ENCODE data around the gene RRAS2. TPM values are rescaled to one million over a fixed set of nuclear protein-coding genes. Genes with fewer than 3 reads are reported as not detected.
"Not testable (repeated sequence)": the region's sequence is repeated elsewhere in the genome, so short reads cannot be mapped to it uniquely, and the experiment has no call there.

The RRAS2 gene
- total RNA-seq, 2 experiments from 2014 or later, result 97.3 to 98.1 TPM

DNA sequence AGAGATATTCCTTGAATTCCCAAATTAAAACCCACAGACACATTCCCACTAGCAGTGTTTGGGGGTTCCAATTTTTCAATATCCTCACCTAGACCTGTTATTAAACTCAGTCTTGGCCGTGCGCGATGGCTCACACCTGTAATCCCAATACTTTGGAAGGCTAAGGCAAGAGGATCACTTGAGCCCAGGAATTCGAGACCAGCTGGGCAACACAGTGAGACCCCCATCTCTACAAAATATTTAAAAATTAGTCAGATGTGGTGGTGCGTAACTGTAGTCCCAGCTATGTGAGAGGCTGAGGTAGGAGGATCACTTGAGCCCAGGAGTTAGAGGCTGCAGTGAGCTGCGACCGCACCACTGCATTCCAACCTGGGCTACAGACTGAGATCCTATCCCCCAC lies 53.3 kb downstream of the RRAS2 start:
- no peaks in the 10 kb centered on the region for H3K36me3 Mint-ChIP-seq (ENCODE audit: low read depth)
- H3K27ac Mint-ChIP-seq, result no peak overlapping the region
- no peak overlapping the region for H3K4me3 Mint-ChIP-seq
- DNase-seq (no peak), ATAC-seq (no peak)
- POLR2A ChIA-PET, result no interaction called here
- H3K27me3 Mint-ChIP-seq (ENCODE audit: low read depth), result no peaks in the 10 kb centered on the region
- H3K9me3 Mint-ChIP-seq (ENCODE audit: insufficient read depth), result no peaks in the 10 kb centered on the region
- CTCF ChIA-PET, result interaction anchor here (0.7 to 8.1 kb wide), 4 partner anchors 9 to 149 kb away, joined by 3 to 180 read pairs (median 42); no protein-coding TSS in a partner anchor
- peaks cover 30% of the 10 kb centered on the region for H3K4me1 Mint-ChIP-seq (ENCODE audit: low read depth)

DNA sequence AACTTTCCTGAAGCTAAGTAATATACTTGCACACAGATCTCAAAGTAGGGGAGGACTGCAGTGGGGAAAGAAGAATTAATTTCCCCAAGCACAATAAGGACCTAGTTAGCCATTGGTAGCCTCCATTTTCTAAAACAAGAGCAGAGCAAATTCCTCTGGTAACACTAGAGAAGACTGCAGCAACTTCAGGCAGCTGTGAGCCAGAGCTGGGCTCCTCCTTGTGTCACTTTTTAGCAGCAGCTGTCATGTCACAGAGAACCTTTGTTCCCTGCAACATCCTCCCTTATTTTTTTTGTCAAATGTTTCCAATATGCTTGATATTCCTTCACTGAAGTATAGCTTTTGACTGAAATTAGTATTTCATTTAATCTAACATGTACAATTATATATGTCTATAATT lies 54.4 kb downstream of the RRAS2 start:
- DNase-seq, result no peak
- POLR2A ChIA-PET, result interaction anchor here (0.5 to 1.2 kb wide), 4 partner anchors 15 to 151 kb away, joined by 3 to 4 read pairs (median 4); no protein-coding TSS in a partner anchor

DNA sequence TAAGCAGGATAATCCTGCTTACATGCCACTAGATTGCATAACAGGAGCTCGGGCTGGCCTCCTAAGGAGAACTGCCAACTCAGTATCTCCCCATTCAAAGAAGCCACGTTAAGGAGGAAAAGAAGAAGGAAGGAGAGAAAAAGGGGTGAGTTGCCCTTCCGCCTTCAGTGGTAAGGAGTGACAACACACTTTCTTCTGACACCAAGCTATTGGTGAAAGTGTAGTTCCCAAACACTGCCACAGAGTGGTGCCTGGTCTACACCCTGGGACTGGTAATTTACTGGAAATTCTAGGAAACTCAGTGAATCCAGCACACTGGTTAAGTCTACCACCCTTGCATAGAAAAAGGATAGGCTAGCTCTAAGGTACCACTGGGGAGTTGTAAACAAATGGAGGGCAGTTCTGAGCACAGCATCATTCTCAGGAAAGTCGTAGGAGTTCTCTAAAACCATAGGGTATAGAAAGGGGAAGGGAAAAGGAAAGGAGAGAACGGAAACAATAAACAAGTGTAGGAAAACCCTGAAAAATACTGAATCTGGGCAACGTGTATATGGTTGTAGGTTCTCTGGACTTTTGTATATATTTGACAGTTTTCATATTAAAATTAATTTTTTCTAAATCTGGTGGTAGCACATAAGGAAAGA lies 58.2 kb downstream of the RRAS2 start:
- H3K4me1 Mint-ChIP-seq (ENCODE audit: low read depth), result peaks cover 36% of the 10 kb centered on the region

More for the DNA sequence above, 54.4 kb downstream of the RRAS2 start:
- no peak overlapping the region for H3K27ac Mint-ChIP-seq
- CTCF ChIA-PET, result interaction anchor here (0.7 to 8.1 kb wide), 11 partner anchors 8 to 150 kb away, joined by 3 to 180 read pairs (median 3); no protein-coding TSS in a partner anchor
- H3K4me3 Mint-ChIP-seq, result no peak overlapping the region
- peaks cover 30% of the 10 kb centered on the region for H3K4me1 Mint-ChIP-seq (ENCODE audit: low read depth)
- H3K27me3 Mint-ChIP-seq (ENCODE audit: low read depth), result no peaks in the 10 kb centered on the region
- H3K9me3 Mint-ChIP-seq (ENCODE audit: insufficient read depth), result no peaks in the 10 kb centered on the region
- no peak for ATAC-seq
- H3K36me3 Mint-ChIP-seq (ENCODE audit: low read depth), result no peaks in the 10 kb centered on the region

DNA sequence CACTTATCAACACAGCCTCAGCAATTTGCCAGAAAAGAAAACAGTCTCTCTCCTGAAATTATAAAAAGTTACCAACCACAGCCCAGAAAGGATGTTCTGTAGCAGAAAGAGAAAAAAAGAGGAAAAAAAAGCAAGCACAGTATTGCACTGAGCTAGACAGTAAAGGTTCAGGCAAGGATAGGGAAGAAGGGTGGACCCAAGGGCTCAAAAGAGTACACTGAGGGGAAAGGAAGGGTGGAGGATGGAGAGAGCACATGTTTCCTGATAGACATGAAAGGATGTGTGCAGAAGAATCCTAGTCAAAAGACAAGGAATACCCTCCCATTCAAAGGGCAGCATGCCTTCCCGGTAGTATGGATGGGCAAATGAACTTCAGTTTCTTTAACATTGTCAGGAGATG lies 59.1 kb downstream of the RRAS2 start:
- Mint-ChIP-seq H3K4me1 (ENCODE audit: low read depth) (peaks cover 31% of the 10 kb centered on the region), H3K9me3 (ENCODE audit: insufficient read depth) (no peaks in the 10 kb centered on the region)
- POLR2A ChIA-PET, result interaction anchor here (1.1 kb wide), 1 partner anchor 92 kb away, joined by 3 read pairs; no protein-coding TSS in a partner anchor

More for the DNA sequence above, 58.2 kb downstream of the RRAS2 start:
- no peaks in the 10 kb centered on the region for H3K9me3 Mint-ChIP-seq (ENCODE audit: insufficient read depth)
- ChIA-PET CTCF (interaction anchor here (0.5 to 8.1 kb wide), 36 partner anchors 8 to 607 kb away, joined by 3 to 180 read pairs (median 5); partner anchors contain the start of gene PSMA1), POLR2A (interaction anchor here (1.0 to 1.1 kb wide), 2 partner anchors 91 to 154 kb away, joined by 3 to 9 read pairs; no protein-coding TSS in a partner anchor)
- no peaks in the 10 kb centered on the region for H3K27me3 Mint-ChIP-seq (ENCODE audit: low read depth)
- H3K4me3 Mint-ChIP-seq, result no peak overlapping the region
- no peak overlapping the region for H3K27ac Mint-ChIP-seq
- peak; percentile 89 for ATAC-seq
- DNase-seq, result peak; percentile 67
- peaks cover 2% of the 10 kb centered on the region for H3K36me3 Mint-ChIP-seq (ENCODE audit: low read depth)

DNA sequence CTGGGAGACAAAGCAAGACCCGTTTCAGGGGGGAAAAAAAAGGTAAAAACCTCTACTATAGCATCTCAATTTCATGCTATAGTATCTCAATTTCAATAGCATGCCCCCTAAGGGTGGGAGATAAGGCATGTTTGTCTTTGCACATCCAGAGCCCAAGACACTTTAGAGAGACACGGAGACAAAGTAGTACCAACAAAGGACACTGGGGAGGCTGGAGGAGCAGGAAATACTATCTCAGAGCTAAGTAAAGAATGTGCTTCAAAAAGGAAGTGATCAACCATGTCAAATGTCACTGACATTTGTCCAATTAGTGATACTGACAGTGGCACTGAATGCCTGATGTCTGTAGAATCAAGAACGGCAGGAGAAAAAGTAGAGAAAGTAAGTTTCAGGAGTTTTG lies 68.6 kb downstream of the RRAS2 start:
- H3K4me3 Mint-ChIP-seq, result no peak overlapping the region
- POLR2A ChIA-PET, result no interaction called here
- peak overlapping the region; percentile 28 for H3K27ac Mint-ChIP-seq
- H3K4me1 Mint-ChIP-seq (ENCODE audit: low read depth), result peaks cover 28% of the 10 kb centered on the region
- H3K36me3 Mint-ChIP-seq (ENCODE audit: low read depth), result peaks cover 66% of the 10 kb centered on the region
- CTCF ChIA-PET, result interaction anchor here (0.6 to 2.9 kb wide), 5 partner anchors 18 to 165 kb away, joined by 3 to 15 read pairs (median 3); no protein-coding TSS in a partner anchor
- no peaks in the 10 kb centered on the region for H3K27me3 Mint-ChIP-seq (ENCODE audit: low read depth)
- ATAC-seq (no peak), DNase-seq (no peak)
- no peaks in the 10 kb centered on the region for H3K9me3 Mint-ChIP-seq (ENCODE audit: insufficient read depth)

More for the DNA sequence above, 59.1 kb downstream of the RRAS2 start:
- DNase-seq (no peak), ATAC-seq (no peak)
- H3K4me3 Mint-ChIP-seq, result no peak overlapping the region
- H3K27ac Mint-ChIP-seq, result no peak overlapping the region
- H3K27me3 Mint-ChIP-seq (ENCODE audit: low read depth), result no peaks in the 10 kb centered on the region
- peaks cover 6% of the 10 kb centered on the region for H3K36me3 Mint-ChIP-seq (ENCODE audit: low read depth)
- CTCF ChIA-PET, result interaction anchor here (0.8 to 8.1 kb wide), 16 partner anchors 8 to 608 kb away, joined by 3 to 180 read pairs (median 7); partner anchors contain the start of gene PSMA1

DNA sequence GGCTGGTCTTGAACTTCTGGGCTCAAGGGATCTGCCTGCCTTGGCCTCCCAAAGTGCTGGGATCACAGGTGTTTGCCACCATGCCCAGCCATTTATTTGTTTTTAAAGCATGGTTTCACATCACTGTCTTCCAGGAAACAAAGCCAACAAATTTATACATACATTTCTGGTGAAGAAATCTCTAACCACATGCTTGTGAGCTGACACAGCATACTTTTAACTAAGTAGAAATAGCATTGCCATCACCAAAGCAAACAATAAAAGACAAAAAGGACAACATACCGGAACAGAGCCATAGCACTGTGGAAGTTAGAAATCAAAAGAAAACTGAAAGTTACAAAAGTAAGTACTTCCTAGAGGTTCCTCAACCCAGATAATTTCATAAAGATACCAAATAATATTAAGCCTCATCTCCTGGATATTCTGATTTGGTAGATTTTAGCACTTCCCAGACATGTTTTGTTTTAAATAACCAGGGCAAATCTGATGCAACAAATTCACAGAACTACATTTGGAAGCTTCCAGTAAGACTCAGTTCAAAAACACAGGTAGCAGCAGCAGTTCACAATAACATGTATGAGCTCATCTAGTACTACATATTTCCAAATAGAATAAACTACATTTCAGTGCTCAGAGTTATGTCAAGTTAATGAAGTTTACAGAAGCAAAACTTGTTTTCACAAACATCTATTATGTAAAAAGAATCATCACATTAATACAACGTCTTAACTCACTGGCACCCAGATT lies 70.6 kb downstream of the RRAS2 start:
- Mint-ChIP-seq H3K27ac (peak overlapping the region; percentile 79), H3K27me3 (ENCODE audit: low read depth) (no peaks in the 10 kb centered on the region), H3K4me1 (ENCODE audit: low read depth) (peaks cover 28% of the 10 kb centered on the region), H3K9me3 (ENCODE audit: insufficient read depth) (no peaks in the 10 kb centered on the region), H3K36me3 (ENCODE audit: low read depth) (peaks cover 61% of the 10 kb centered on the region), H3K4me3 (peak overlapping the region; percentile 44)
- DNase-seq, result no peak
- peak; percentile 82 for ATAC-seq
- CTCF ChIA-PET, result interaction anchor here (0.6 to 2.9 kb wide), 6 partner anchors 9 to 604 kb away, joined by 3 to 15 read pairs (median 4); partner anchors contain the start of gene CYP2R1
- POLR2A ChIA-PET, result no interaction called here

DNA sequence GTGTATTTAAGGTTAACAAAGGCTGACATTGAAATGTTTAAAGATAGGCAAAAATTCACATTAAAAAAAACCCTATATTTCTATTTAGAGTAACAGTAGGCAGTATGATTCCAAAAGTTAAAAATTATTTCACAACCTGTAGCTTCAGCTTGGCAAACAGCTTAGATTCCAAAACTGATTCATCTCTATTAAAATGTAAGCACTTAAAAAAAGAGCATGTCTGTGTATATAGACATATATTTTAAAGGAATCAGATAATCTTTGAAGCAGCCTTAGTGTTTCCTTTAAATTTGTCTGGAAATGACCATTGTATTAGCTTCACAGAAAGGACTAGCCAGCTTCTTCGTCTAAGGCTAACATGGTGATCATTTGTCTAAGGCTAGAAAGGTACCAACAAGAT lies 80.1 kb downstream of the RRAS2 start:
- H3K9me3 Mint-ChIP-seq (ENCODE audit: insufficient read depth); H3K27ac Mint-ChIP-seq; H3K4me3 Mint-ChIP-seq; H3K27me3 Mint-ChIP-seq (ENCODE audit: low read depth); POLR2A ChIA-PET; DNase-seq; ATAC-seq: not testable (repeated sequence)
- Mint-ChIP-seq H3K4me1 (ENCODE audit: low read depth) (peaks cover 17% of the 10 kb centered on the region), H3K36me3 (ENCODE audit: low read depth) (peaks cover 45% of the 10 kb centered on the region)
- CTCF ChIA-PET, result interaction anchor here (0.8 kb wide), 1 partner anchor 10 kb away, joined by 3 read pairs; no protein-coding TSS in a partner anchor

DNA sequence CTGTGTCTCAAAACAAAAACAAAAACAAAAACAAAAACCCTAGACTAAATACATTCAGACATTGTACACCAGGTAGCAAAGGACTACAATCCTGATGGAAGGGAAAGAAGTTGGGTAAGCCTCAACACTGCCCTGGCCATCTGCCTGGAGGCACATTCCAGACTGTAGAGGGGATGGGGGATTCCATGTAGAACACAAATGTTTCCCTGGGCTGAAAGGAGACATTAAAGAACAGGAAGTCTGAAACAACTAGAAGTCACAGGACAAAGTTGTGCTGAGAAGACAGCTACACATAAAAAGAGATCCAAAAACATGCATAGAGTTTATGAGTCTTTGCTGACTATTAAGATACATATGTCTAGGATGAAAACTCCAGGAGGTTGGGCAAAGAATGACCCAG lies 83.9 kb downstream of the RRAS2 start:
- ATAC-seq, result no peak
- Mint-ChIP-seq H3K27me3 (ENCODE audit: low read depth) (no peaks in the 10 kb centered on the region), H3K36me3 (ENCODE audit: low read depth) (peaks cover 48% of the 10 kb centered on the region), H3K4me3 (no peak overlapping the region), H3K9me3 (ENCODE audit: insufficient read depth) (no peaks in the 10 kb centered on the region), H3K4me1 (ENCODE audit: low read depth) (peaks cover 45% of the 10 kb centered on the region), H3K27ac (no peak overlapping the region)
- DNase-seq, result no peak
- POLR2A ChIA-PET, result no interaction called here
- CTCF ChIA-PET, result interaction anchor here (1.8 kb wide), 1 partner anchor 26 kb away, joined by 6 read pairs; no protein-coding TSS in a partner anchor

DNA sequence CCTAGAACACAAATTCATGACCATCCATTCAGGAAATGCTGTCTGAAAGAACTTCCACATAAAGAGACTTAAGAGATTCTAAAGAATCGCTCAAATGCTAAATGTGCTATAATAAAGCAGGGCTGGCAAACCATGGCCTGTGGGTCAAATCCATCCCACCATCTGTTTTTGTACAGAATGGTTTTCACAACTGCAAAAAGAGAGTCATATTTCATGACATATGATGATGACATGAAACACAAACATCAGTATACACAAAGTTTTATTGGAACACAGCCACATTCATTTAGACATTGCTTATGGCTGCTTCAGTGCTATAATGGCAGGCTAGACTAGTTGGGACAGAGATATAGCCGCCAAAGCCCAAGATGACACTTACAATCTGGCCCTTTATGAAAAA lies 85.1 kb downstream of the RRAS2 start:
- CTCF ChIA-PET, result interaction anchor here (1.8 kb wide), 1 partner anchor 27 kb away, joined by 6 read pairs; no protein-coding TSS in a partner anchor
- Mint-ChIP-seq H3K36me3 (ENCODE audit: low read depth) (peaks cover 40% of the 10 kb centered on the region), H3K4me1 (ENCODE audit: low read depth) (peaks cover 51% of the 10 kb centered on the region), H3K9me3 (ENCODE audit: insufficient read depth) (no peaks in the 10 kb centered on the region), H3K27ac (no peak overlapping the region), H3K4me3 (no peak overlapping the region), H3K27me3 (ENCODE audit: low read depth) (no peaks in the 10 kb centered on the region)
- POLR2A ChIA-PET, result no interaction called here
- ATAC-seq (no peak), DNase-seq (no peak)

DNA sequence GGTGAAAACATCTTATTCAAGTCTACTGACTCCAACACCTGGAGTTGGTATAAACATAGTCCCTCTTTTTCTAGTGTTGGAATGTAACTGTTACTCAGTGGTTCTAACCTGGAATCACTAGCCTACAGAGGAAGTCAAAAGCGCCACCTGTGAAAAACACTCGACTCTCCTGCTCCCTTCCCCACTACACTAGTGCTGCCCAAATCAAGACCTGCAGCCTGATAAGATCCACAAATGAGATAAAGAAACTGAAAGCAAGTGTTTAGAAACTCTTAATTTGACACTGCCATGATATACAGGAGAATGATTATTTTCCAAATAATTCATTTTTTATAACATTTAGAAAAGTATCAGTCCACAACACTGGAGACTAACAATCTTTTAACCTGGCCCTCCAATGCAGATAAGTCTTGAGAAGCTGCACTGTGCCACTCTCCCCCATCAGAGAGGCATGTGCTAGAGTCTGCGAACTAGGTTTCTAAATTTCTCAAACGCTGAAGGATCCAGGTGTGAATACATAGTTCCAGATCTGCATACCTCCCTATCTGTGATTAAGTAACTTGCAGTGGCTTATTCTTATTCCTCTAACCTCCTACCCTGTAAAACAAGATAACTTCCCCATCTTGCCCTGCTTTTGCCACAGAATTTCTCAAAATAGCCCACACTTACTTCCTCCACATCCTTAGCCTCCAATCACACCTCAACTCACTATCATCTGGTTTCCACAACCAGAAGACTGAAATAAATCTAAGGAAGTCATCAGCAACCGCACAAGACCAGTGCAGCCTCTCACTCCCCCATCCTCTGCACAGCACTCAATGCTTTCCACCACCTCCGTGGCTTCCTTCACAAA lies 88.1 kb downstream of the RRAS2 start:
- CTCF ChIA-PET, result no interaction called here
- DNase-seq, result peak; percentile 75
- Mint-ChIP-seq H3K27ac (peak overlapping the region; percentile 85), H3K27me3 (ENCODE audit: low read depth) (no peaks in the 10 kb centered on the region), H3K4me1 (ENCODE audit: low read depth) (peaks cover 43% of the 10 kb centered on the region), H3K9me3 (ENCODE audit: insufficient read depth) (no peaks in the 10 kb centered on the region), H3K36me3 (ENCODE audit: low read depth) (peaks cover 44% of the 10 kb centered on the region), H3K4me3 (peak overlapping the region; percentile 51)
- peak; percentile 87 for ATAC-seq
- POLR2A ChIA-PET, result no interaction called here

Data from activated CD8-positive, alpha-beta T cell treated with anti-CD3 and anti-CD28 coated beads, Interleukin-2, amount 10 ng/mL, durations not matched to agents 7 days and 5 days (primary cell).